Measurements from ENCODE around the gene COX20. TPM values are rescaled to one million over a fixed set of nuclear protein-coding genes. Genes with fewer than 3 reads are reported as not detected.

COX20 gene
- total RNA-seq, 1 experiment from 2014 or later = 33.1 TPM

- no peak for TF ChIP-seq ATF6 (CRISPR knock-in tag; IDR thresholded peaks at IDR 0.05)
- TF ChIP-seq TEAD4 (CRISPR knock-in tag; IDR thresholded peaks at IDR 0.05) = no peak
- no peak for TF ChIP-seq CREB1 (CRISPR knock-in tag; IDR thresholded peaks at IDR 0.05)
- TF ChIP-seq GRHL2 (CRISPR knock-in tag; IDR thresholded peaks at IDR 0.05; ENCODE audit: insufficient replicate concordance, severe bottlenecking) = no peak
- TF ChIP-seq USF2 (CRISPR knock-in tag; IDR thresholded peaks at IDR 0.05) = peak; percentile 3; the same call in 1 of the 2 replicates
- TF ChIP-seq PREB (CRISPR knock-in tag; IDR thresholded peaks at IDR 0.05; ENCODE audit: borderline replicate concordance) = no peak
- TF ChIP-seq OVOL2 (CRISPR knock-in tag; IDR thresholded peaks at IDR 0.05; ENCODE audit: borderline replicate concordance) = no peak
- TF ChIP-seq HMGXB4 (CRISPR knock-in tag; IDR thresholded peaks at IDR 0.05) = no peak; the same call in 1 of the 2 replicates
- TF ChIP-seq ZSCAN18 (CRISPR knock-in tag; IDR thresholded peaks at IDR 0.05) = no peak
- no peak for TF ChIP-seq ATF2 (CRISPR knock-in tag; IDR thresholded peaks at IDR 0.05; ENCODE audit: borderline replicate concordance, low read depth)
- TF ChIP-seq ZNF317 (CRISPR knock-in tag; IDR thresholded peaks at IDR 0.05; ENCODE audit: borderline replicate concordance, low read depth) = no peak
- peak; percentile 86; the same call in 1 of the 2 replicates for TF ChIP-seq ZNF138 (CRISPR knock-in tag; conservative IDR thresholded peaks at IDR 0.05)
- TF ChIP-seq FOXJ3 (CRISPR knock-in tag; IDR thresholded peaks at IDR 0.05; ENCODE audit: borderline replicate concordance) = no peak
- TF ChIP-seq MAX (CRISPR knock-in tag; IDR thresholded peaks at IDR 0.05) = peak; percentile 82; the same call in 1 of the 2 replicates
Measured at GRCh38 chr1:244835276-244836134, at the start of gene COX20 (continued).
